Activated CD8-positive, alpha-beta T cell treated with anti-CD3 and anti-CD28 coated beads for 36 hours (primary cell): ENCODE results near the gene GALK2. TPM values are rescaled to one million over a fixed set of nuclear protein-coding genes. Genes with fewer than 3 reads are reported as not detected.

ENCODE experiments used
- ATAC-seq: fragments of 200-7000 bp; cut with Tn5 transposase; one replicate; pipeline ENCODE4 v1.10.0; 2021; ENCODE audit warnings: mild to moderate bottlenecking, moderate library complexity
- CTCF ChIA-PET: fragments of 350-600 bp; sonication (Branson Sonifier 250); formaldehyde crosslinking; loops from one replicate; lab custom pipeline; 2021; ENCODE audit warnings: antibody characterized with exemption; lab: Charles Lee
- POLR2A ChIA-PET: fragments of 350-600 bp; sonication (Branson Sonifier 250); formaldehyde crosslinking; loops from one replicate; lab custom pipeline; 2021; ENCODE audit warnings: antibody characterized with exemption; lab: Charles Lee
- DNase-seq: peaks from one replicate; pipeline ENCODE4 v3.0.0-alpha.2; 2020
- H3K27ac Mint-ChIP-seq: one replicate; pipeline ENCODE4 v1.8.0; 2021; ENCODE audit warnings: mild to moderate bottlenecking, mixed read lengths
- H3K27me3 Mint-ChIP-seq: one replicate; pipeline ENCODE4 v1.8.0; 2021; ENCODE audit warnings: mixed read lengths
- H3K36me3 Mint-ChIP-seq: one replicate; pipeline ENCODE4 v1.8.0; 2021; ENCODE audit warnings: low read depth, mixed read lengths
- H3K4me1 Mint-ChIP-seq: one replicate; pipeline ENCODE4 v1.8.0; 2021; ENCODE audit warnings: low read depth, mixed read lengths
- H3K4me3 Mint-ChIP-seq: one replicate; pipeline ENCODE4 v1.8.0; 2021; ENCODE audit warnings: mild to moderate bottlenecking, moderate library complexity, mixed read lengths
- H3K9me3 Mint-ChIP-seq: one replicate; pipeline ENCODE4 v1.8.0; 2021; ENCODE audit warnings: mixed read lengths
- intact Hi-C: fragments of 100-400 bp; cut with micrococcal nuclease; formaldehyde crosslinking; loops from one replicate; pipeline ENCODE4 v1.10.0; 2022
- total RNA-seq, 2 experiments: library from RNA; stranded (reverse); gene quantifications; one replicate each; pipeline ENCODE4 v1.2.3, GENCODE V29; 2021
- TF ChIP-seq, protein P1 (sequence below): fragments of 200-600 bp; IDR thresholded peaks from one replicate; pipeline ENCODE4 v1.8.0; 2022; ENCODE audit warnings: antibody characterized with exemption, mild to moderate bottlenecking

GALK2 gene
- total RNA-seq, 2 experiments from 2014 or later = 26.8 to 27.5 TPM

DNA sequence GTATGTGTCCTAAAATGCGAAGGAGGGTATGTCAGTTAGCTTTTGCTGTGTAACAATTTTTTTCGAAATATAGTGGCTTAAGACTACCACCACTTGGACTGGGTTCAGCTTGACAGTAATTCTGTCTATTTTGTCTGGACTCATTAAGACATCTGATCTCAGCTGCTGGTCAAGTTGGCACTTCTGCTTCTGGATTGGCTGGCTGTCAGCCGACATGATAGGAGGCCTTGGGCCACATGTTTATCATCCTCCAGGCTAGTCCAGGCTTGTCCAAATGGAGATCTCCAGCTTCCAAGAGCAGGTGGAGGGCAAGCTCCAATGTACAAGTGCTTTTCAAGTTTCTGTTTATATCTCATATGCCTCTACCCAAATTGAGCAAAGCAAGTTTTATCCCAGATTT lies 95.9 kb downstream of the GALK2 start:
- no peak overlapping the region for H3K27ac Mint-ChIP-seq
- CTCF ChIA-PET = interaction anchor here (1.5 kb wide), 1 partner anchor 30 kb away, joined by 3 read pairs; no protein-coding TSS in a partner anchor

DNA sequence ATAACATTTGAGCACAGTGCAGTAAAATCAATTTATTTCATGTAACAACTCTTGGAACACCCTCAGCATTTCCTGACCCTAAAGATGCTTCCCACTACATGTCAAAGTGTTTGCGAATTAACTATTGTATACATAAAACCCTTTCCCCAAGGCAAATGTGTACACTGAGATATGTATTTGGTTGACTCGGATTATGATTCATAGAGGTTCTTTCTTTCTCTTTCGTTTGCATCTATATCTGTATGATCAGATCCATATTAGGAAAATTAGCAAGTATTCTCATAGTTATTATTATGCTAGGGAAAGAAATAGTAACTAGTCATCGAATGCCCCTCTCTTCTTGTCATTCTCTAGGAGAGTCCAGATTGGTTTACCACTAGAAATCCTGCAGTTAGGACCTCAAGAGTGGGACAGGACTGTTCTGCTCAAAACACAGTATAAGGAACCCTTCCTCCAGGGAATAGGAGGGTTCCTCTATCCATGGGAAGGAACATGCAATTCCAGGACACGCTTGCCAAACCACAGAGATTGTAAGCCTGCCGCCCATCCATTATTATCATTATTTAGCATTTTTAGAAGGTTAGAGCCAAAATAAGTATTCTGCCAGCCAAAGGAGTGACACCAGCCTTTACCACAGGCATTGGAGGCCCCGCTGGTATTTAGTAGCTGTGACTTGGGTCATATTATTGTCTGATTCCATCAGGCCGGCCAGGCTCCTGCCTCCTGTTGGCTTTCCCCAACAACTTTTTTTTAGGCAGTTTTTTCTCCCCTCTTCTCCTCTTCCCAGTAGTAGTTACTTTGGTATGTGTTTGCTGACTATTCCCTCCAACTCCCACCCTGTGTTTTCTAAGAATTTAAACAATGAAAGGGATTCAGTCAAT lies 100.7 kb downstream of the GALK2 start:
- Mint-ChIP-seq H3K36me3 (peaks cover 2% of the 10 kb centered on the region), H3K27ac (no peak overlapping the region), H3K9me3 (no peaks in the 10 kb centered on the region), H3K4me1 (peaks cover 5% of the 10 kb centered on the region), H3K4me3 (no peak overlapping the region), H3K27me3 (no peaks in the 10 kb centered on the region)
- TF ChIP-seq, protein P1, sequence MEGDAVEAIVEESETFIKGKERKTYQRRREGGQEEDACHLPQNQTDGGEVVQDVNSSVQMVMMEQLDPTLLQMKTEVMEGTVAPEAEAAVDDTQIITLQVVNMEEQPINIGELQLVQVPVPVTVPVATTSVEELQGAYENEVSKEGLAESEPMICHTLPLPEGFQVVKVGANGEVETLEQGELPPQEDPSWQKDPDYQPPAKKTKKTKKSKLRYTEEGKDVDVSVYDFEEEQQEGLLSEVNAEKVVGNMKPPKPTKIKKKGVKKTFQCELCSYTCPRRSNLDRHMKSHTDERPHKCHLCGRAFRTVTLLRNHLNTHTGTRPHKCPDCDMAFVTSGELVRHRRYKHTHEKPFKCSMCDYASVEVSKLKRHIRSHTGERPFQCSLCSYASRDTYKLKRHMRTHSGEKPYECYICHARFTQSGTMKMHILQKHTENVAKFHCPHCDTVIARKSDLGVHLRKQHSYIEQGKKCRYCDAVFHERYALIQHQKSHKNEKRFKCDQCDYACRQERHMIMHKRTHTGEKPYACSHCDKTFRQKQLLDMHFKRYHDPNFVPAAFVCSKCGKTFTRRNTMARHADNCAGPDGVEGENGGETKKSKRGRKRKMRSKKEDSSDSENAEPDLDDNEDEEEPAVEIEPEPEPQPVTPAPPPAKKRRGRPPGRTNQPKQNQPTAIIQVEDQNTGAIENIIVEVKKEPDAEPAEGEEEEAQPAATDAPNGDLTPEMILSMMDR = no peak
- CTCF ChIA-PET = no interaction called here
- POLR2A ChIA-PET = no interaction called here
- DNase-seq (no peak), ATAC-seq (no peak)
- intact Hi-C loops = no loop called here

More for the DNA sequence above, 95.9 kb downstream of the GALK2 start:
- Mint-ChIP-seq H3K4me3 (no peak overlapping the region), H3K27me3 (no peaks in the 10 kb centered on the region), H3K9me3 (no peaks in the 10 kb centered on the region), H3K36me3 (peaks cover 13% of the 10 kb centered on the region), H3K4me1 (peaks cover 5% of the 10 kb centered on the region)
- ATAC-seq = no peak
- POLR2A ChIA-PET = no interaction called here
- DNase-seq = no peak
- TF ChIP-seq, protein P1 = no peak
- intact Hi-C loops = no loop called here

DNA sequence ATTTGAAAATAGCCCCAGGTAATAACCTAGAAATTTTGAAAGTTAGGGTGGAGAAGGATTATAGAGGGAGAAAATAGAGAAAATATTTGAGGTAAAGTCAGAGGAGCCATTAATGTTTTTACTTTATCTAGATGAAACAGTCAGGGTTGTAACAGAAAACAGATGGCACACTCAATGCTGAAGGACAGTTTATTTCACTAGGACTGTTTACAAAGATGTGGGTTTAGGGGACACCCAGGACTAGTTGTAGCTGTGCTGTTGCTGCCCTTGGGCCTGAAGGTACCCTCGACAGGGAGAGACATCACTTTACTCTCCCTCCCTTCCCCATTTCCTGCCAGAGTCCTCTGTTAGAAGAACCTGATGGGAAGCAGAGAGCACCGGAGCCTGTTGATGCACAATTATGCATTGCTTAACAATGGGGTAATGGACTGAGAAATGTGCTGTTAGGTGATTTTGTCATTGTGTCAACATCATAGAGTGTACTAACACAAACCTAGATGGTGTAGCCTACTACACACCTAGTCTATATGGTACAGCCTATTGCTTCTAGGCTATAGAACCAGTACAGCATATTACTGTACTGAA lies 103.8 kb downstream of the GALK2 start:
- POLR2A ChIA-PET = interaction anchor here (0.7 kb wide), 1 partner anchor 104 kb away, joined by 3 read pairs; the partner anchor contains the start of gene GALK2
- ATAC-seq (no peak), DNase-seq (no peak)
- TF ChIP-seq, protein P1 = no peak
- Mint-ChIP-seq H3K4me3 (no peak overlapping the region), H3K27ac (no peak overlapping the region), H3K36me3 (no peaks in the 10 kb centered on the region), H3K9me3 (no peaks in the 10 kb centered on the region), H3K27me3 (no peaks in the 10 kb centered on the region), H3K4me1 (peaks cover 5% of the 10 kb centered on the region)
- intact Hi-C loops = no loop called here
- CTCF ChIA-PET = interaction anchor here (0.6 to 1.2 kb wide), 2 partner anchors 46 to 148 kb away, joined by 3 read pairs; no protein-coding TSS in a partner anchor

DNA sequence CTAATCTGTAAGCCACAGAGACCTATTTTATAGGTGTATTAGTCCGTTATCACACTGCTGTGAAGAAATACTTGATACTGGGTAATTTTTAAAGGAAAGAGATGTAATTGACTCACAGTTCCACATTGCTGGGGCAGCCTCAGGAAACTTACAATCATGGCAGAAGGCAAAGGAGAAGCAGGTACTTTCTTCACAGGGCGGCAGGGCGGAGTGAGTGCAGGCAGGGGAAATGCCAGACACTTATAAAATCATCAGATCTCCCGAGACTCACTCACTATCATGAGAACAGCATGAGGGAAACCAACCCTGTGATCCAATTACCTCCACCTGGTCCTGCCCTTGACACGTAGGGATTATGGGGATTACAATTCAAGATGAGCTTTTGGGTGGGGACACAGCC lies 108.7 kb downstream of the GALK2 start:
- POLR2A ChIA-PET = no interaction called here
- no peak overlapping the region for H3K4me3 Mint-ChIP-seq
- DNase-seq (no peak), ATAC-seq (no peak)
- H3K27me3 Mint-ChIP-seq = no peaks in the 10 kb centered on the region
- no peaks in the 10 kb centered on the region for H3K4me1 Mint-ChIP-seq
- CTCF ChIA-PET = no interaction called here
- H3K36me3 Mint-ChIP-seq = peaks cover 18% of the 10 kb centered on the region
- intact Hi-C loops = no loop called here
- H3K9me3 Mint-ChIP-seq = no peaks in the 10 kb centered on the region
- TF ChIP-seq, protein P1 = no peak
- H3K27ac Mint-ChIP-seq = no peak overlapping the region
